ENCODE data around the gene TMEM135.

- TF ChIP-seq CTCF (IDR thresholded peaks at IDR 0.05; ENCODE audit: low read length) (no peak), EZH2 (IDR thresholded peaks at IDR 0.05; ENCODE audit: borderline replicate concordance, low read length) (no peak)
Measured at GRCh38 chr11:87284306-87284705, 246.6 kb downstream of the TMEM135 start.
